Measurements from ENCODE around the gene KLHDC4.

- no peak for TF ChIP-seq POLR2A (IDR thresholded peaks at IDR 0.05)
- TF ChIP-seq, protein P1, sequence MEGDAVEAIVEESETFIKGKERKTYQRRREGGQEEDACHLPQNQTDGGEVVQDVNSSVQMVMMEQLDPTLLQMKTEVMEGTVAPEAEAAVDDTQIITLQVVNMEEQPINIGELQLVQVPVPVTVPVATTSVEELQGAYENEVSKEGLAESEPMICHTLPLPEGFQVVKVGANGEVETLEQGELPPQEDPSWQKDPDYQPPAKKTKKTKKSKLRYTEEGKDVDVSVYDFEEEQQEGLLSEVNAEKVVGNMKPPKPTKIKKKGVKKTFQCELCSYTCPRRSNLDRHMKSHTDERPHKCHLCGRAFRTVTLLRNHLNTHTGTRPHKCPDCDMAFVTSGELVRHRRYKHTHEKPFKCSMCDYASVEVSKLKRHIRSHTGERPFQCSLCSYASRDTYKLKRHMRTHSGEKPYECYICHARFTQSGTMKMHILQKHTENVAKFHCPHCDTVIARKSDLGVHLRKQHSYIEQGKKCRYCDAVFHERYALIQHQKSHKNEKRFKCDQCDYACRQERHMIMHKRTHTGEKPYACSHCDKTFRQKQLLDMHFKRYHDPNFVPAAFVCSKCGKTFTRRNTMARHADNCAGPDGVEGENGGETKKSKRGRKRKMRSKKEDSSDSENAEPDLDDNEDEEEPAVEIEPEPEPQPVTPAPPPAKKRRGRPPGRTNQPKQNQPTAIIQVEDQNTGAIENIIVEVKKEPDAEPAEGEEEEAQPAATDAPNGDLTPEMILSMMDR (IDR thresholded peaks at IDR 0.05): no peak
Observed at GRCh38 chr16:87692176-87692575, 73.6 kb downstream of the KLHDC4 start.
